GM19043 (cell line): ENCODE results near the gene DAB1.

ENCODE experiments used
- ATAC-seq: cut with Tn5 transposase; IDR thresholded peaks from one replicate; pipeline ENCODE4 v1.9.1; 2021; ENCODE audit warnings: low read depth; ENCODE audit not compliant: unreplicated experiment

The DAB1 gene

GRCh38 chr1:57423656-57424211 is at the start of gene DAB1:
DAB1 (minus strand) TSS chr1:57424060; CDS start chr1:57291030, 133,030 bp downstream.
- no peak for ATAC-seq

GRCh38 chr1:57473448-57473847 is 49.6 kb upstream of the DAB1 start:
- no peak for ATAC-seq

GRCh38 chr1:57471995-57472394 is 48.1 kb upstream of the DAB1 start:
- ATAC-seq = no peak

DNA sequence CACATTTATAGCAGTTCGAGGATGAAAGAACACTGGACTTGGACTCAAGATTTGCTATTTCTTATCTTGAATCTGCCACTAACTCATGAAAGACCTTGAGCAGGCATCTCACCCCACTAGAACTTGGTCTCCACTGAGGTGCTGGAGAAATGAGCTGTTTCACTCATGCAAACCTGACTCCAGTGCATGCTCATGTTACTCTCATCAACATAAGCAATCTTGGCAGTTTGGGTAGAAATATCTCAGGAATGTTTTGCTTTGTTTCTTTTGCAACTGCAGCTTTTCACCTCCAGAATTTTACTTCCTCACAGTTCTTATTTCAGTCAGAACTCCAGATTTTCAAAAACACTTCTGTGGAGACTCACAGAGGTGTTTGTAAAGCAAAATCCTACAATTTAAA is 46.2 kb upstream of the DAB1 start:
- no peak for ATAC-seq

DNA sequence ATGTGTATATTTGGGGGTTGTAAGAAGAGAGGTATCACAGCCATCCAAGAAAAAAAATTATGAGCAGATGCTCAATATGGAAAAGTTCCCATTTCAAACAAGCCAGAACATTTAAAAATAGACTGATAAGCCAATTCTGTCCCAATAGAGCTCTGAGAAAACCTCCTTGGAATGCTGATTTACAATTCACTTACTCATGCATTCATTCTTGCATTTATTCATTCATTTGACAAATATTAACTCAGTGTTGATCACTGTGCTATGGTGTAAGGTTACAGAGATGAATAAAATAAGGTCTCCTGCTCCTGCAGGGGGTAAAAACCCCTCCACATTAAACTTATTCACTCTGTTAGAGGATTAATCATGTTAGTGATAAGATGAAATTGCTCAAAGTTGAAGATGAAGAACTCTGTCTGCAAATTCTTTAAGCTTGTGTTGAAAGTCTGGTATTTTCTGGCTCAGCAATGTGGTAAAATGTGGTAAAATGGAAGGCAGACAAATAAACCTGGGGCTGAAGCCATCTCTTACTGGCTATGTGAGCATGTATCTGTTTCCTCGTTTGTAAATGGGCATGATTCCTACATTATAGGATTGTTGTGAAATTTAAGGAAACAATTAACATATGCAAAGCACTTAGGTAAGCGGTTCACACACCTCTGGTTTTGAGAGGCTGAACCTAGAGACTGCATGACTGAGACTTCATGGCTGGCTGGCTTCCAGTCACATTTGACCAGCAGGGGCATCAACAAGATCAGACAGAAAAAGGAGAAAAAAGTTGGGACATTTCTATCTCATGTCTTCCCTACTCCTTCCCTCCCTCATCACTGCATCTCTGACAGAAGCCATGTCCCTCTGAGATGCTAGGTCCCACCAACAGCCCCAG is 45.0 kb upstream of the DAB1 start:
- no peak for ATAC-seq

GRCh38 chr1:57467830-57468229 is 44.0 kb upstream of the DAB1 start:
- ATAC-seq = no peak

GRCh38 chr1:57464756-57465155 is 40.9 kb upstream of the DAB1 start:
- ATAC-seq = no peak

- ATAC-seq = no peak
Observed at GRCh38 chr1:57463343-57463742, 39.5 kb upstream of the DAB1 start.

DNA sequence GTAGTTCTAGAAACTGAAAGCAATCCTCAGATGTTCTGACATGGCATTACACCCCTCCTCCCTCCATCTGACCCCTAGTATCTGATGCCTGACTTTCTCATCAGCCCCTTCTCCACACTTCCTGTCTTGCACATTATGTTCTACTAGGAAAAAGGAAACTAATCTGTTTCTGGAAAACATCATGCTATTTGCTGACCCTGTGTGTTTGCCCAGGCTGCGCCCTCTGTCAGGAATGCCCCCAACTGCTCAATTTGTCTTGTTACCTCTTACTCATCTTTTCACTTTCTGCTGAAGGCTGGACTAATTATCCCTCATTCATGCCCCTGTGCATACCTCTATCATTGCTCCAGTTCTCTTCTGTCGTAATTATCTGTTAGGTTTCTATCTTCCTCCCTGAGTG is 37.5 kb upstream of the DAB1 start:
- ATAC-seq = no peak

DNA sequence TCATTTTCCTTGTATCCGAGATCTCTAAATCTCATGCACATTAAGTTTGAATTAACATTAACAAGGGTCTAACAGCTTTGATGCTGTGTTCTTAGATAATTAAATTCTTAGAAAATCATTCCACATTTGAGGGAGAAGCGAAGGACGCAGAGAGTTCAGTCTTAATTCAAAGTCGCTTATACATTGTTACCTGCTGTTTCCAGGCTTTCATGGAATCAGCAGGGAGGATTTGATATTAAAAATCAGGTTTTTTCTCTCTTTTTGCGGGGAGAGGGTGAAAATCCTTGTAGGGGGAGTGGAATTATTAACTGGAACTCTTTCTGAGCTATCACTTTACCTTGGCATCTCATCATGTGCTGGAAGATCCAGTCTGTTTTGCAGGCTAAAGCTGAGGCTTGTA is 27.7 kb upstream of the DAB1 start:
- ATAC-seq = no peak

DNA sequence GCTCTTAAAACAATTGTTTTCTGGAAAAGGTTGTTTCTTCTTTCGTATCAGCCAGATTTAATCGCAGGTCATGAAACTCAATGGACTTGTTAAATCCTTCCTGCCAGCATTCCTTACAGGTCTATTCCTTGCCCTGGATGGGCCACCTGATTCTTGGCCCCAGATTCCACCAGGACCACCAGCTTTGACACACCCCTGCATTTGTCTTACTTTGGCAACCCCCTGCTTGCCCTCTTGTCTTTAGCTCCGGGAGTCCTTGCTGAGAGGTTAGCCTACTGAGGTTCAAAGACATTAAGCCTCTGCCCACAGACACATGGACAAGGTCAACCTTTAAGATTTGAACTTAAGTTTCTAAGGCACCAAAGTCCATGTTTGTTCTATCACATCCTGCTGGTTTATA is 27.1 kb upstream of the DAB1 start:
- no peak for ATAC-seq

DNA sequence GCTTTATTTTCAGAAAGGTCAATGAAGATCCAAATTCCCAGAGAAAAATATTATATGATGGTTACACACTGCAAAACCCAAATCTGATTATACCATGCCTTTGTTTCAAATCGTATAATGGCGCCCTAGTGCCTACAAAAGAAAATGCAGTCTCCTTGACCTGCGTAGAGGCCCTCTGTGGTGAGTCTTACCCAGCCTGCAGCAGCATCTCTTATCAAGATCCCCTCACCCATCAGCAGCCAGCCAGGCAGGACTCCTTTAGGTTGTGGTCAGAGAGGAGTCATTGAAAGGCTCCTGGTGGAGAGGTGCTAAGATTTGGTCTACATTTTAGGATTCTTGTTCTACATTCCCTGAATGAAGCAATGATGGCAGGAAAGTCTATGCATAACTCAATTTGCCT is 23.7 kb upstream of the DAB1 start:
- ATAC-seq = no peak

DNA sequence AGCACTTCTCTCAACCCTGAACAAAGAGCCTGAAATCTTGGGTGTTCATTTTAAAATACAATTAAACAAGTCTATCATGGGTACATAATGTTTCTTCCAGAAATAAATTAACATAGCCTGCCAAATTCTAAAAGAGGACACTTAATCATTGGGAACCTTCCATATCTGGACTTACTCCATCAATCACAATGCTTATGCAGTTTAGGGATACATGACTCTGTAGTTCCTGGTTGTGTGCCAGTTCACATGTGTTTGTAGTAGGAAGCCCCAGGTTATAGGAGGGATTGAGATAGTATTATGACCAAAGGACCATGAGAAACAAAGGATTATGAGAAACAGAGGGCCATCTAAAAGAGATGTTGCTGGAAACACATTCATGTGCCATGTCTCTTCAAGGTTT is 19.1 kb upstream of the DAB1 start:
- no peak for ATAC-seq

DNA sequence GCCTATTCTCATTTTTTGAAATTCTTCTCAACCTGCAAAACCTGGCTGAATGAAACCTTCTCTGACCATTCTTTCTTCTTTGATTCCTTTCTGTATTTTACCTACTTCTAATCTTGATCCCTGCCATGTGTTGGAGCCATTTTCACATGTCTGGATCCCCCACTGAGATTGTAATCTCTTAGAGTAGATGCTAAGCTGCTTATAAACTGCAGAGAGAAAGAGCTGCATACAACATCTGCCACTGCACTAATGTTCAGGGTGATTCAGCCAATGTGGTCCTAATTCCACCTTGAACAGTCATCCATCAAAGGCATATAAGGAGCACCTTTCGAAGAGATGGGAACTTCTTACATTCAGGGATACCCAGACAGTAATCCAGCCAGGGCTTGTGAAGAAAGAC is 16.2 kb upstream of the DAB1 start:
- ATAC-seq = no peak

GRCh38 chr1:57431400-57431799 is 7.5 kb upstream of the DAB1 start:
- ATAC-seq = no peak

DNA sequence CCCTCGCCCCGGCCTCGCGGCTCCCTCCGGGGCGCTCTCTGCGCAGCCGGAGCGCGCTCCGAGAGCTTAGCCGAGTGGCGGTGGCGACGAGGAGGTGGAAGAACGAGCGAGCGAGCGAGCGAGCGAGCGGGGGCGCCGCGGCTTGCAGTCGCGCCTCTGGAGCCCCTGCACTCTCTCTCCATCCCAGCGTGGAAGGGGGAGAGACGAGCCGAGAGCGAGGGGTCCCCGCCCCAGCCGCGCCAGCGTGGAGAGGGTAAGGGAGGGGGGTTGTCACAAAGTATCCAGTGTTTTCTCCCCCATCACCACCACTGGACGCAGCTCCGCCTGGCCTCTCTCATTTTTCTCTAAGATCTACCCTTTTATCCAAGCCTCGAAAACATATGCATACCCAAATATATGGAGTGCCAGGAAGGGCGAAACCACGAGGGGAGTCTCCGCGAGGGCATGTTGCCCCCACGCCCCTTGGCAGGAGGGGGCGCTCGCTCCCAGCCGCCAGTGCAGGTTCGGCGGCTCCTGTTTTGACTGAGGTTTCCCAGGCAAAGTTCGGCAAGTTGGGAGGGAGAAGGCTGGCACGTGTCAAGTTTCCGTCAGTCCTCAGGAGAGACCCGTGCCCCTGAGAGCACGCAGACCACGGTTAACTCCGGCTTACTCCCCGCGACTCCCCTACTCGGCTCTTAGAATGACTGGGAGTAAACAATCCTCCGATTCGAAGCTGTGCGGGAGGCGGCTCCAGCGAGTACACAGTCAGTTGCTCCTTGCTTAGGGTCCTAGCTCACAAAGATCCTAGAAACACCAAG is 569 bp upstream of the DAB1 start:
- ATAC-seq = no peak

- no peak for ATAC-seq
Observed at GRCh38 chr1:57423135-57423655, 665 bp downstream of the DAB1 start.

DNA sequence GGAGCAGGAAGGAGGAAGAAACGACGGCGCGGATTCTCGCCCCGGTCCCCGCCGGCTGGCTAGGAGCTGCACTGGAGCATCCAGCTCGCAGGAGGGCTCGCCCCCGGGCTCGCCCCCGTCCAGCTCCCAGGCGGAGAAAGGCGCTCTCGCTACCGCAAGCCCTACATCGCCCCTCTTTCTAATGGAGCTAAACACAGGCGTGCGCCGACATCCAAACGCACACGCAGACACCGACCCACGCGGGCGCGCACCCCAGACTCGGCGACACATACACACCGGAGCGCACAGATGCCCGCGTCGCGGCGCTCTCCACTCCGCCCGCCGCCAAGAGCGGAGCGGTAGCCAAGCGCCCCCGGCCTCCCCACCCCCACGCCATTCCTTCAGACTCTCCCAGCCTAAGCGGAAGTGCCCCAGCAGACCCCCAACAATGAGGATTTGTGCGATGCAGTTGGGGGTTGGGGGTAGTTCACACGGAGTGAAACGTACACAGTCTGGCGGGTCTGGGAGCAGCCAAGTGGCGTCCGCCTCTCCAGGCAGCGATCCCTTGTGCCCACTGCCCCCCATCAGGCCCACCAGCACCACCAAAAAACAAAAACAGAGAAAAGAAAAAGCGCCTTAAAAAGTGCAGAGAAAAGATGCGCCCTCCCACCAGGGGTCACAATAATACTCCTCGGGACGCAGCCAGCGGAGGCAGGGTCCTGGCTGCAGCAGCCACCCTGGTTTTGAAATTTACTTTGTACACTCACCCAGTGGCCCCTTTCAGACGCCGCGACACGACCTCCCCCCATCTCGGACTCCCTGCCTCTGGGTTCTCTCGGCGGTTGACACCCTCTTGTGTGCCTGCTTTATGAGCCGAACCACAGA is 1.4 kb downstream of the DAB1 start:
- ATAC-seq = no peak

DNA sequence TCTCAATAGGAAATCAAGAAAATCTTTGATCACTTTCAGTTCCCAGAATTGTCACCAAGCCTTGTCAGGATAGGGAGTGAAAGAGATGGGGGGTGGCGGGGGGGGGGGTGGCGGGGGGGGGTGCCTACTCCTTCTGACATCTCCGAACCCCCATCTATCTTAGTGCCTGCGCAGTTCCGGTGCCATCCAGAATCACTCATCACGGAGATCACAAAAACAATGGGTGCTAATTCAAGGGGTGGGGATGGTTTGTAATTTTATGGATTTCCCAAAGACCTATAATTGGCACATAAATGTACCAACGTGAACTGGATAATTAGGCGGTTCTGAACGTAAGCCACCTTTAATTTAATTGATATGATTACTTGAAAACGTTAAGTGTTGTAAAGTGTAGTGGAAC is 2.1 kb downstream of the DAB1 start:
- ATAC-seq = no peak
